NCI-H748 treated with DMSO at 0.1 percent for 48 hours (cell line): ENCODE results near the gene NOP58.
A peak's percentile ranks its signal among the peaks of the same experiment; 100 is the strongest.
"Not testable (repeated sequence)": the region's sequence is repeated elsewhere in the genome, so short reads cannot be mapped to it uniquely, and the experiment has no call there.

Experiments used
- DNase-seq: peaks from one replicate; lab custom pipeline; 2025; lab: John Stamatoyannopoulos, UW

Gene NOP58, protein sequence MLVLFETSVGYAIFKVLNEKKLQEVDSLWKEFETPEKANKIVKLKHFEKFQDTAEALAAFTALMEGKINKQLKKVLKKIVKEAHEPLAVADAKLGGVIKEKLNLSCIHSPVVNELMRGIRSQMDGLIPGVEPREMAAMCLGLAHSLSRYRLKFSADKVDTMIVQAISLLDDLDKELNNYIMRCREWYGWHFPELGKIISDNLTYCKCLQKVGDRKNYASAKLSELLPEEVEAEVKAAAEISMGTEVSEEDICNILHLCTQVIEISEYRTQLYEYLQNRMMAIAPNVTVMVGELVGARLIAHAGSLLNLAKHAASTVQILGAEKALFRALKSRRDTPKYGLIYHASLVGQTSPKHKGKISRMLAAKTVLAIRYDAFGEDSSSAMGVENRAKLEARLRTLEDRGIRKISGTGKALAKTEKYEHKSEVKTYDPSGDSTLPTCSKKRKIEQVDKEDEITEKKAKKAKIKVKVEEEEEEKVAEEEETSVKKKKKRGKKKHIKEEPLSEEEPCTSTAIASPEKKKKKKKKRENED

DNA sequence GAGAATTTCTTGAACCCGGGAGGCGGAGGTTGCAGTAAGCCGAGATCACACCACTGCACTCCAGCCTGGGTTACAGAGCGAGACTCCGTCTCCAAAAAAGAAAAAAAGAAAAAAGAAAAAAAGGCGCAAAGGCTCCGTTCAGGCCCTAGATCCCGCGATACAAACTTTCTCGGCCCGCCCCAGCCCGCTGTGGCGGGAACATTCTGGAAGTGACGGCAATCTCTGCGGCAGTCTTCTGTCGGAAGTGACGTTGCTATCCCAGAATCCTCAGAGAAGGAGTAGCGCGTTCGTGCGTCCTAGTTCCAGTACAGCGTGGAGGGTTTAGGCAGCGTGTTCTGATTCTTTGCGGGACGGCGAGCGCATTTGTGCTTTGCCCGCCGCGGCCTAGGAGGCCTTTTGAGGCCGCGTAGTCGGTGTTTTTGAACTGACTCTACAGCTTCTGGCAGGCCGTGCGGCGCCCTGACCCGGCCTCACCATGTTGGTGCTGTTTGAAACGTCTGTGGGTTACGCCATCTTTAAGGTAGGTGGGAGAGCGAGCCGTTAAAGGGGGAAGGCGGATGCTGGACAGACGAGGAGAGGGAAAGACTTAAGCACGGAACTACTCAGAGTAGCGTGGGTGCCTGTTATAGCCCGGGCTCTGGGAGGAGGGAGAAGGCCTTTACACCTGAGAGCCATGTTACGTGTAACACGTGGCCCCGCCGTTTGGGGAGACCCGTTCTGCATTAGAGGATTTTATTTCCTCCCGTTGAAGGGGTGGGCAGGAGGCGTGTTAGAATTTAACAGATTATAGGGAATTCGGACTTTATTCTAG, at the start of gene NOP58:
NOP58 (plus strand) TSS at position 297 of the 811 bp plus-strand sequence; CDS start at position 476, 179 bp downstream.
- DNase-seq: peak; percentile 87

DNA sequence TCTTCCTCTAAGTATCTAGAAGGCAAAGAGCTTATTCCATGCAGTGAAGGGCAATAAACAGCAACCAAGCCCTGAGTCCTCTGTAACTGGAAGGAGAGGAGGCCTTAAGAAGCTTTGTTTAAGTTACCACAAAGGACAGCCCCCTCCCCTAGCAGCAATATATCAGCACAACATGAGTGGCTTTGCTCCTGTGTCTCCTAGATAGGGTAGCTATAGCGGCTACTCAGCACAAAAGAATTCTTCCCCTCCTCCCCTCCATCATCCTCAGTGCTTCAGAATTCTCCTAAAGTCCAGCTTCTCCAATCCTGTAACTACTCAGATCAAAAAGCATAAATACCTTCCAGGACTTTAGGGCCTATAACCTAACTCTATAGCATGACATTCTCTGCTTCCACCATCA, 43.7 kb upstream of the NOP58 start:
- no peak for DNase-seq

DNA sequence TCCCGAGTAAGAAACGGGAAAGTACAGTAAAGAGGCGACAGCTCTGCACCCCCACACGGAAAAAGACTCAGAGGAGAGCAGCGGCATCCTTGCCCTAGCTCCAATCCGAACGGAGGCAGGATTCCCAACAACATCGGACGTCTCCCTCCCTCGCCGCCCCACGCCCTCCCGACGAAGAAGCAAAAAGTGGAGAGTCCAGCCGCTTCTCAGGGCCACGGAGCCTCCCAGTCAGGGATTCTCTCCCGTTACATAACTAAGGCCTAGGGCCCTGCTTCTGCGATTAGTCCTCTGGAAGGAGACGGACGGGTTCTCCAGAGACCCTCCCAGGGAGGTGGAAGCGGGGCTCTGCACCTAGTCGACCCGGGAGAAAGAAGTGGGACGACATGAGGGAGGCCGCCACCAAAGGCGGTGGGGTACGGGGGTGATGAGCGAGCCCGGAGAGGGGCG, 27.8 kb upstream of the NOP58 start:
- peak; percentile 19 for DNase-seq

DNA sequence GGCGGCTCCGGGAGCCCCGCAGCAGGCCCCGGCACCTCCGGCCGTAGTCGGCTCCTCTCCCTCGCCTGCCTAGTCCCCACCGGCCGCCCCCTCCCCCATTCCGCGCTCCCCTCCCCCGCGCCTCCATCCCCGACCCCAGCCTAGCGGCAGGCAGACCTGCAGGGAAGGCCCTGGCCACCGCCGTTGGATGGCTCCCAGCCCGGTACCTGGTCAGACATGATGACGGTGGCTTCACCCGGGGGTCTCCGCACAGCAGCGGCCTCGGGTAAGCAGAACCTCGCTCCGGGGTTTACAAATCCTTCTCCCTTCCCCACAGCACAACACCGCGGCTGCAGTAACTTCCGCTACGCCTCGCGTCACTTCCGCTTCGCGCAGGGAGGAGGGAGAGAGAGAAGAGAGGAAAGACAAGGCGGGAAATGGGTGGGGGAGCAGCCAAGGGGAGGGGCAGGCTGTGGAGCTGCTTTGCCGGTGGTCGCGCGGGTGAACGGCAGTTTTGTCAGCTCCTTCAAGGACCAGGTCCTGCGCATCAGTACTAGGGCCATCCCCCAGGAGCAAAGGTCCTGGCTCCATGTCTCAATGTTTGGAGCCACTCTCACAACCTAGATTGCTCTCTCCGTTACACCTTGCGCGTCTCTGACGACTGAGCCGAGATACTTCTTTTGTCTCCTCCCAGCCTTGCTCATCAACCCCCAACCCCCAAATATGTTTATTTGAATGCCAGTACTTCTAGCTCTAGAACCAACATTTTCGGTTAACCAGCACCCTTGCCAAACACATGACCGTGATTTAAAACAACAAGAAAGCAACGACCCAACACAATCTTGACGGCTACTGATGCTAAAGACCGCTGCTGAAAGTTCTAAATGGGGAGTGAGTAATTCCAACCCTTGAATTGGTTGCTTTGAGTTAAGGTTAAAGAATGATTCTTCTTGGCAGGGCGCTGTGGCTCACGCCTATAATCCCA, 27.0 kb upstream of the NOP58 start, which contains the start of gene SUMO1:
SUMO1 (minus strand) TSS at position 364 of the 964 bp plus-strand sequence; CDS start at position 218, 146 bp downstream.
- DNase-seq: peak; percentile 86

DNA sequence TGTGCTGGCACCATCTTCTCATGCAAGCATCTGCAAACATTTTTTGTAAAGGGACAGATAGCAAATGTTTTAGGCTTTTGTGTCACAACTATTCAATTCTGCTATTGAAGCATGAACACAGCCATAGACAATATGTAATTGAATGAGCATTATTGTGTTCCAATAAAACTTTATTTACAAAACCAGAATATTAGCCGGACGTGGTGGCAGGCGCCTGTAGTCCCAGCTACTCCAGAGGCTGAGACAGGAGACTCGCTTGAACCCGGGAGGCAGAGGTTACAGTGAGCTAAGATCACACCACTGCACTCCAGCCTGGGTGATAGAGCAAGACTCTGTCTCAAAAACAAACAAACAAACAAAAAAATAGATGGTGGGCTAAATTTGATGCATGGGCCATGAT, 17.9 kb upstream of the NOP58 start:
- not testable (repeated sequence) for DNase-seq

DNA sequence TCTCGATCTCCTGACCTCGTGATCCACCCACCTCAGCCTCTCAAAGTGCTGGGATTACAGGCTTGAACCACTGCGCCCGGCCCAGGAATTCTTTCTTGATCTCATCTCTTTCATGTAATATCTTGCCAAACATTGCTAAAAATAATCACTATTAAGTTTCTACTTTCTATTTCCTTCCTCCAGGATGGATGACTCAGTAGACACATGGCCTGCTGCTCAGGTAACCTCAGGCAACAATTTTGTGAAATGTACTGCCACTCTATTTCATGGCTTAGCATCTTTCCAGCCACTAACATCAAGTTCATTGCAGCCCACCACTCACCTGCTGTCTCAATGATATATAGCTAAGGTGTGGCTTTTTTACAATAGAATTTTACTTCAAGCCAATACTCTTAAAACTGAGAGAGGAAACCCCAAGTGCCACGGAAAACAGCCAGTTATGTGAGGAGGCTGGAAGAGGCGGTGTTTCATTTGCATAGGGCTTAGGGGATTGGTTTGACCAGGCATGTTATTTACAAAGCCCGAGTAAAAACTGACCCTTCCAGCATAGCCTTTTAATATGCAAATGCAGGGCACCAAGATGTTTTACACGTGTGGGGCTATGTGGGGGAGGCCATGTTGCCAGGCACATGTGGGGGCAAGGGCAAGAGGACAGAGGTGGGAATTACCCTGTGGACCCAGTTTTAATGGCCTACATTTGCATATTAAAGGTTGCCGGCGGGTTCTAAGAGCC, 15.9 kb upstream of the NOP58 start:
- DNase-seq: no peak

DNA sequence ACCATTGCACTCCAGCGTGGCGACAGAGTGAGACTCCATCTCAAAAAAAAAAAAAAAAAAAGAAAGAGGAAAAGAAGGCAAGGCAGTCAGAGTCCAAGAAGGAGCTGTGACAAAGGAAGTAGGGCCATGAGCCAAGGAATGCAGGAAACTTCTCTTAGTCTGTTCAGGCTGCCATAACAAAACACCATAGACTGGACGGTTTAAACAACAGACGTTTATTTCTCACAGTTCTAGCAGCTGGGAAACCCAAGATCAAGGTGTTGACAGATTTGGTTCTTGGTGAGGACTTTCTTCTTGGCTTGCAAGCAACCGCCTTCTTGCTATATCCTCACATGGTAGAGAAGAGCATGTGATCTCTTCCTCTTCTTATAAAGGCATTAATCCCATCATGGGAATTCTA, 14.1 kb upstream of the NOP58 start:
- no peak for DNase-seq

DNA sequence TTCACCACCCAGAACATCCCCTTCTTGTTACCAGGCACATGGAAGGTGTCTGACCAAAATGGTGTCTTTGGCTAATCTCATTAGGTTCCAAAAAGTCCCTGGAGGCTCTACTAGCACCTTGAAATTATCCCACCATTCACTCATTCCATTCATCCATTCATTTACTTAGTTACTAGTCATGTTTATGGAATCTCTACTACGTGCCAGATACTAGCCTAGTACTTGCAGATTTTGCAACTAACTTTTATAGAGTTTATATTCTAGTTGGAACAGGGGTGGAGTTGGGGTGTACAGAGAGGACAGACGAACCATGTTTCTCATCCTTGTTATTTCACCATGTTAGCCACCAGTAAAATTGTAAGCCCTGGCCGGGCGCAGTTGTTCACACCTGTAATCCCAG, 4.0 kb upstream of the NOP58 start:
- no peak for DNase-seq

DNA sequence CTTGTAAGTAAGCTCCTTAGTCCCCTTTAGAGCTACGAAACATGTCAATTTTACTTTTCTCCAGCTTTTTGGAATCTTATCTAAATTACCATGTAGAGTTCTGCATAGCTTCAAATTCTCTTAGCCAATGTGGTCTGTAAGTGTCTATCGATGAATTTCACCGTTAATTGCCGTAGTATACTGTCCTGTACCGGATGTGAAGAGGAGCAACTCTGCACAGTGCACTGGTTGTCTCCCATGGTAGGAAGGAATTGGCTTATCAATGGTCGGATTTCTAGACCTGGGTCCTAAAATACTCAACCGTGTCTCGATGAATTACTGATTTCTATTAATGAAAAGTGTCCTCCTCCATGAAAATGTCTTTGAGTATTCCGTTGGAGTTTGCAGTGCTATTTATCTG, 1.9 kb downstream of the NOP58 start:
- peak; percentile 7 for DNase-seq

DNA sequence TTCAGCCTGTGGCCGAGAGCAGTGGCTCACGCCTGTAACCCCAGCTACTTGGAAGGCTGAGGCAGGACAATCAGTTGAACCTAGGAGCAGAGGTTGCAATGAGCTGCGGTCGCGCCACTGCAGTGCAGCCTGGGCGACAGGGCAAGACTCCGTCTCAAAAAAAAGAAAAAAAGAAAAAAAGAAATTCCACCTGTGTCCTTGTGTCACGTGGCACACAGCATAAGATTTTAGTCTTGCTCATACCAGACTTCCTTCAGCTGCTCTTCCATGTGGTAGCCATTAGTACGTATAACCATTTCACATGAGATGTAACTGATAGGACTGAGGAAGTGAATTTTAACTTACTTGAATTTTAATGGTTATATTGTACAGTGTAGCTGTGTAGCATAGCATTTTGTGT, 4.0 kb downstream of the NOP58 start:
- no peak for DNase-seq

DNA sequence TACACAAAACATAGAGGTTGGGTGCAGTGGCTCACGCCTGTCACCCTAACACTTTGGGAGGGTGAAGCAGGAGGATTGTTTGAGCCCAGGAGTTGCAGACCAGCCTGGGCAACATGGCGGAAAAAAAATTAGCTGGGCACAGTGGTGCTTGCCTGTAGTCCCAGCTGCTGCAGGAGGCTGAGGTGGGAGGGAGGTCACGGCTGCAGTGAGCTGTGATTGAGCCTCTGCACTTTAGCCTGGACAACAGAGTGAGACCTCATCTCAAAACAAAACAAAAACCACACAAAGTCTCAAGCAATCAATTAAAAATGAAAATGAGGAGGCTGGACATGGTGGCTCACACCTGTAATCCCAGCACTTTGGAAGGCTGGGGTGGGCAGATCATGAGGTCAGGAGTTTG, 4.9 kb downstream of the NOP58 start:
- no peak for DNase-seq

DNA sequence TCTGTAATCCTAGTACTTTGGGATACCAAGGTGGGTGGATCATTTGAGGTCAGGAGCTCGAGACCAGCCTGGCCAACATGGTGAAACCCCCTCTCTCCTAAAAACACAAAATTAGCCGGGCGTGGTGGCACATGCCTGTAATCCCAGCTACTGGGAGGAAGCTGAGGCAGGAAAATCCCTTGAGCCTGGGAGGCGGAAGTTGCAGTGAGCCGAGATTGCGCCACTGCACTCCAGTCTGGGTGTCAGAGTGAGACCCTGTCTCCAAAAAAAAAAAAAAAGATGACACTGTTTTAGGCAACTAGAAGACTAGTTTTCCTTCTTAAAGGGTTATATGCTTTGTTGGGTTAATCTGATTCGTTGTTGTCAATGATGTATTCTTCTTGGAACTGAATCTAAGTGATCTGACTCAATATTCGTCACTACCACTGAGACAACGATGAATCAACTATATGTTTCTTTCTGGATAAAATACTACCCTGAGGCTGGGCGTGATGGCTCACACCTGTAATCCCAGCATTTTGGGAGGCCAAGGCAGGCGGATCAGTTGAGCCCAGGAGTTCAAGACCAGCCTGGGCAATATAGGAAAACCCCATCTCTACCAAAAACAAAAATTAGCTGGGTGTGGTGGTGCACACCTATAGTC, 10.6 kb downstream of the NOP58 start:
- not testable (repeated sequence) for DNase-seq

DNA sequence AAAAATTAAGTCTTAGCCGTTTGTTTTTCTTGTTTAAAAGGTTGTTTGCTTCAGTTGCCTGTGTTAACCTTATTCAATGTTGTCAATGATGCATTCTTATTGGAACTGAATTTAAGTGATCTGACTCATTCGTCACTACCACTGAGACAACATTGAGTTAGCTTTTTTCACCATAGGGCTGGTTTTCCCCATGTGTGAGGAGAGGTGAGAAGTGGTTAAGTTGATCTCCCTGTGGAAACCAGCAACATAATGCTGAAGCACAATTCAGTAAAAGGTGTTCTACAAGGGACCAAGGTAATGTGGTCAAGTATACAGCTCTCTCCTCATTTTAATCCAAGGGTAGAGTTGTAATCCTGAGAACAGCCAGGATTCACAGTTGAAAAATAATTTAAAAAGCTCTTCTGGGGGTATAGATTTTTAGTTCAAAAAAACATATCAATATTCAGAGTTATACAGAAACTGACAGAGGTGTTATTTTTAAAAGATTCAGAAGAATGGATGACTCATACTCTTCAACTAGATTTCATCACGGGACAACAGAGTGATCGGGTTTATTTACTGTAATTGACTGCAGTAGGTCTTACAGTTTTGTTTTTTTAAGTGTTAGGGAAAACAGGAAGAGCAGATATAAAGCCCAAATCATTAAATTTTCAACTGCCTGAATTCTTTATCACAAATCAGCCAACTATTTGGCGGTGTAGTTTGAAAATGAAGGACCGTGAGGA, 12.6 kb downstream of the NOP58 start:
- DNase-seq: no peak

DNA sequence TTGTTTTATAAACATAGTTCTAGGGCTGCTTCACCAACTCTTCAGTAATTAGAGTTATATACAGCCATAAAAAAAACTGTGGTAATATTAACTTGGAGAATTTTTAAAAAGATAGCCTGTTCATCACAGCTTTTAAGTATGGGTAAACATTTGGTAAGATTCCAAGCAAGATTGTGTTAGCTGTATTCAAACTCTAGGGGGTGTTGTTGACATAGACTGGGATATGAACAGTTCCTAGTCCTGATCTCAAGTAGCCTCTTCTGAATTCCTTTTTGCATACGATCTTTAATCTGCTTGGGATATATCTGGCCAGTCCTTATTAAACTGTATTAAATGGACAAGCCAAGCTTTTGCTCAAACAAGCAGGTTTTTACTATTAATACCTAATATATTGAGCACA, 13.4 kb downstream of the NOP58 start:
- DNase-seq: peak; percentile 7

DNA sequence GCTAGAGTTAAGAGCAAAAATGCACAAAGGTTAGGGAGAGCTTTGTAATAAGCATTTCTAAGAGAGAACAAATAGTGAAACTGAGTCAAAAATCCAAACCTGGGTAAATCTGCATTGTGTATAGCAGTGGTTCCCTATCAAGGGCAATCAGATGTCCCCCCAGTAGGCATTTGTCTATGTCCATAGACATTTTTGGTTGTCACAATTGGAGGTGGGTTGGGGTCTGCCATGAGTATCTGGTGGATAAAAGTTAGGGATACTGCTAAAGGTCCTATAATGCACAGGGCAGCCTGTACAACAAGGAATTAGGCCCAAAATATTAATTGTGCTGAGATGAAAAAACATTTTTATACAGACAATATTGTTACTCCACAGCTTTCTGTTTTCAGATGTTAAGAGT, 21.0 kb downstream of the NOP58 start:
- DNase-seq: no peak

DNA sequence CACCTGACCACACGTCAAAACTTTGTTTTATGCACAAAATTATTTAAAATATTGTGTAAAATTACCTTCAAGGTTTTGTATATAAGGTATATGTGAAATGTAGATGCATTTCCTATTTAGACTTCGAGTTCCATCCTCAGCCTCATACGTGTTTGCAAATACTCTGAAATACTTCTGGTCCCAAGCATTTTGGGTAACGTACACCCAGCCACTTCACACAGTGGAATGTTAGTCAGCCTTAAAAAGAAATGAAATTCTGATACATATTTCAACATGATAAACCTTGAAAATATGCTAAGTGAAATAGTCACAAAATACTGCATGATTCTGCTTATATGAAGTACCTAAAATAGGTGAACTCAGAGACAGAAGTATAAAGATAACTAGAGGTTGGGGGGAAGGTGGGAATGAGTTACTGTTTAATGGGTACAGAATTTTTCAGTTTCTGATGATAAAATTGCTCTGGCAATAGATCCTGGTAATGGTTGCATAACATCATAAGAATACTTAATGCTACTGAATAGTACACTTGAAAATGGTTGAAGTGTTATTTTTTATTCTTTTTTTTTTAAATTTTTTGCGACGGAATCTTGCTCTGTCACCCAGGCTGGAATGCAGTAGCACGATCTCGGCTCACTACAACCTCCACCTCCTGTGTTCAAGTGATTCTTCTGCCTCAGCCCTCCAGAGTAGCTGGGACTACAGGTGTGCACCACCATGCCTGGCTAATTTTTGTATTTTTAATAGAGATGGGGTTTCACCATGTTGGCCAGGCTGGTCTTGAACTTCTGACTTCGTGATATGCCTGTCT, 24.0 kb downstream of the NOP58 start:
- no peak for DNase-seq

DNA sequence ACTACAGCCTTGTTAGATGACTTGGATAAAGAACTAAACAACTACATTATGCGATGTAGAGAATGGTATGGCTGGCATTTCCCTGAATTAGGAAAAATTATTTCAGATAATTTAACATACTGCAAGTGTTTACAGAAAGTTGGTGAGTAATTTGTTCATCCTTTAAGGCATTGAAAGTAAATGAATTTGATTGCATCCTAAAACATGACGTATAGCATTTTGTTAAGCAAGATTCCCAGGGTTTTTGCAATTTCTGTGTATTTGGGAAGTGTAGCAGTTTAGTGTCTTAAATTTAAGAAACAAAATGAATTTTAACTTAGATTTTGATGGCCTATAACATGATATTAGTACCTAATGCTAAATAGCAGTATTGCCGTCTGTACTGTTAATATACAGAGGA, 24.8 kb downstream of the NOP58 start:
- no peak for DNase-seq

DNA sequence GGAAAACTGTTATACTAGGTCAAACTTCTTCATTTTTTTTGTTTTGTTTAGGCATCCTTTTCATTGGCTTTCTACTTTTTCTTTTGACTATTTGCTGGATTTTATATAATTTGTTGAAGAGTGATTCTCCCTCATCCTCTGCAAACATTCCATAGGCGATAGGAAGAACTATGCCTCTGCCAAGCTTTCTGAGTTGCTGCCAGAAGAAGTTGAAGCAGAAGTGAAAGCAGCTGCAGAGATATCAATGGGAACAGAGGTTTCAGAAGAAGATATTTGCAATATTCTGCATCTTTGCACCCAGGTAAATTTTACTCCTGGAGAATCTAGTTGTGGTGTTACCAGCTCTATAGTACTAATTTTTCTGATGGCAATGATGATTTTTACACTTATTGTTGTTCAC, 25.4 kb downstream of the NOP58 start:
- no peak for DNase-seq

DNA sequence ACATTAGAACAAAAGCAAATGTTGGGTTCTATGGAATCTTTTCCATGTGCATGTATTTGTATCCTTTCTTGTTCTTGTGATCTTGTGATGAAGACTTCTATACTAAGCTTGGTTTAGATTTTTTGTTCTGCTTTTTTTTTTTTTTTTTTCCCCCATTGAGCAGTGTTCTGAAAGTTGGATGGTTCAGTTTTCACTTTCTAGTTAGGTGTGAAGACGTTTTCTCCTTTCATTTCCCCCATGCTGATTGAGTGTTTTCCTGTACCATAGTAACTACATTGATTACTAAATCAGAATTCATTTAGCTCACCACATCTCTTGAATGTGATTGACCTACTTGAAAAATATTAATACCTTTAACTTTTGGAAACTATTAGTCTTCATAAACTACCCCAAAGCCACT, 34.1 kb downstream of the NOP58 start:
- no peak for DNase-seq
